ENCODE data around the gene LSP1.
A peak's percentile ranks its signal among the peaks of the same experiment; 100 is the strongest.
"Not testable (repeated sequence)": the region's sequence is repeated elsewhere in the genome, so short reads cannot be mapped to it uniquely, and the experiment has no call there.

The LSP1 gene, protein sequence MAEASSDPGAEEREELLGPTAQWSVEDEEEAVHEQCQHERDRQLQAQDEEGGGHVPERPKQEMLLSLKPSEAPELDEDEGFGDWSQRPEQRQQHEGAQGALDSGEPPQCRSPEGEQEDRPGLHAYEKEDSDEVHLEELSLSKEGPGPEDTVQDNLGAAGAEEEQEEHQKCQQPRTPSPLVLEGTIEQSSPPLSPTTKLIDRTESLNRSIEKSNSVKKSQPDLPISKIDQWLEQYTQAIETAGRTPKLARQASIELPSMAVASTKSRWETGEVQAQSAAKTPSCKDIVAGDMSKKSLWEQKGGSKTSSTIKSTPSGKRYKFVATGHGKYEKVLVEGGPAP

GRCh38 chr11:1852877-1853276, at the start of gene LSP1:
Gene LSP1, plus strand, starts transcription at chr11:1853084. Its CDS starts 61 bp downstream, at chr11:1853145.
- peak; percentile 94 for DNase-seq

- DNase-seq, result no peak
Measured at GRCh38 chr11:1803246-1803645, 49.6 kb upstream of the LSP1 start.

DNA sequence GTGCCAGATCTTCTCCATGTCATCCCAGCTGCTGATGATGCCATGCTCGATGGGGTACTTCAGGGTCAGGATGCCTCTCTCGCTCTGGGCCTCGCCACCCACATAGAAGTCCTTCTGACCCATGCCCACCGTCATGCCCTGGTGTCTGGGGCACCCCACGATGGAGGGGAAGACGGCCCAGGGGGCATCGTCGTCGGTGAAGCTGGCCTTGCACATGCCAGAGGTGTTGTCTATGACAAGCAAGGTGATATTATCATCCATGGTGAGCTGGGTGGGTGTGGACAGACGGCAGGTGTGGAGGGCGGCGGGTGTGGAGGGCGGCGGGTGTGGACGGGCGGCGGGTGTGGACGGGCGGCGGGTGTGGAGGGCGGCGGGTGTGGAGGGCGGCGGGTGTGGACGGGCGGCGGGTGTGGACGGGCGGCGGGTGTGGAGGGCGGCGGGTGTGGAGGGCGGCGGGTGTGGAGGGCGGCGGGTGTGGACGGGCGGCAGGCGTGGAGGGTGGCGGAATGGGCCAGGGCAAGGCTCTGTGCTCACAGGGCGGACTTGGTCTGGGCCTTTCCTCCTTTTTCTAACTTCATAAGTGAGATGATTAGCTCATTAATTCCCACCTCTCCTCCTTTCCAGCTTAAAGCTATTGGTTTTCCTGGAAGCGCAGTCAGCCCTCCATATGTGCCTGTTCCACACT, 48.9 kb upstream of the LSP1 start:
- not testable (repeated sequence) for DNase-seq

DNA sequence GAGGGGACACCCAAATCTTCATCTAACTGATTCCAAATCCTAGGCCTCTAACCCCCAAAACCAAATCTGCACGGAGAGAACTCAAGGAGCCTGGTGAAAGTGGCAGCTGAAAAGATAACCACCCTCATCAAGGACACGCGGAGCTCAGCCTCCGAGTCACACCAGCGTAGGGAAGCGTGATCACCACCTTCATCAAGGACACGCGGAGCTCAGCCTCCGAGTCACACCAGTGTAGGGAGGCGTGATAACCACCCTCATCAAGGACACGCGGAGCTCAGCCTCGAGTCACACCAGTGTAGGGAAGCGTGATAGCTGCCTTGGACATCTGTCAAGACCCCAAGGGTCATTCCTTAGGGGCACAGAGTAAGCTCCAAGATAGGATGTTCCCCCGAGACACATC, 47.4 kb upstream of the LSP1 start:
- DNase-seq, result no peak

DNA sequence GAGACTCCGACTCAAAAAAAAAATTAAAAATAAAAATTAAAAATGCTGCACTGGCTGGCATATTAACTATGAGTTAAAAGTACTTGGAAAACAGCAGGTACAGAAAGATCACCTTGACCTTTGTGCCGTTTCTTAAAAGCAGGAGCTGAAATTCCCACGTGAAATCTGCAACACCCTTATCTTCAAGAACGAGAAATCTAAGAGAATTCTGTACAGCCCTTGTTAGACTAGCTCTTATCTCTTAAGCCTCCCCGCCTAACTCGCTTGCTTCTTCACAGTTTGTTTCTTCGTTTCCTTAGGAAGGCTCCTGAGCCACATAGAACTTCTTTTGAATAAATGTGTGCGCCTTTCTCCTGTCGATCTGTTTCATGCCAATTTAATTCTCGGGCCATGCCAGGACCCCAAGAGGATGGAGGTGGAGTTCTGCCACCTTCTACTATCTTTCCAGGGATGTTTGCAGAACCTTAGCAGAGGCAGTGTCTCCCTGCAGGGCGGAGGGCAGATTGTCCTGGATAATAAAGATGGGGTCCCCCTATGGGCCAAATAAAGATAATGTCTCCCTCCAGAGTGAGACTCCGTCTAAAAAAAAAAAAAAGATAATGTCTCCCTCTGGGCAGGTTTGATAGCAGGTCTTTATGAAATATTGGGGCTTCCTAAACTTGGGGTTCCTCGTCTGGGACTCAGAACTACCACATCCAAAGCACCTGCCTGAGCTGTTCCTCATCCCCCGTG, 45.5 kb upstream of the LSP1 start:
- no peak for DNase-seq

DNA sequence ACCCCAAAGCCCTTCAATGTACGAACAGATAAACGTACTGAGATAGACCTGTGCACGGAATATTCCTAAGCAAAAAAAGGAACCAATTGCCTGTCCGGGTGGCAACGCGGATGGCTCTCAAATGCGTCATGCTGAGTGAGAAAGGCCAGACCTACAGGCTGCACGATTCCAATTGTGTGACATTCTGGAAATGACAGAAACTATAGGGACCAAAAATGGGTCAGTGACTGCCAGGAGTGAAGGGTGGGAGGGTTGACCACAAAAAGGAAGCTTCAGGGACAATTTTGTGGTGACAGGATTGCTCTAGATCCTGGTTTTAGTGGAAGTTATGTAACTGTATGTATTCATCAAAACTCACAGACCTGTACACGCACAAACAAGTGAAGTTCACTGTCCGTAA, 42.1 kb upstream of the LSP1 start:
- no peak for DNase-seq

DNA sequence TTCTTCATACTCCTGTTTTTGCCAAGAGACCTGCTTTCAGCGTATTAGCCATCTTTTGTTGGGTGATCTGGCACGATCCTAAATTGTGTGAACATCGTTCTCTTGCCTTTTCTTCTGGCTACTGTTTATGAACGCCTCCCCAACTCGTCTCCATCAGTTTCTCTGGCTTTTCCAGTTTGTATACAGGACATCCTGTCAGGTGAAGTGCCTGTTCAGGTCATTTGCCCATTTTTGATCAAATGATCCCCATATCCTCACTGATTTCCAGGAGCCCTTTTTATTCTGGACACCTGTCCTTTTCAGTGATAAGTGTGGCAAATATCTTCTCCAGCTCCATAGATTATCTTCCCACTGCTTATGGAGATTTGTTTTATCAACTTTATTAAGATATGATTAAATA, 40.6 kb upstream of the LSP1 start:
- no peak for DNase-seq

- no peak for DNase-seq
Measured at GRCh38 chr11:1812801-1813200, 40.1 kb upstream of the LSP1 start.

DNA sequence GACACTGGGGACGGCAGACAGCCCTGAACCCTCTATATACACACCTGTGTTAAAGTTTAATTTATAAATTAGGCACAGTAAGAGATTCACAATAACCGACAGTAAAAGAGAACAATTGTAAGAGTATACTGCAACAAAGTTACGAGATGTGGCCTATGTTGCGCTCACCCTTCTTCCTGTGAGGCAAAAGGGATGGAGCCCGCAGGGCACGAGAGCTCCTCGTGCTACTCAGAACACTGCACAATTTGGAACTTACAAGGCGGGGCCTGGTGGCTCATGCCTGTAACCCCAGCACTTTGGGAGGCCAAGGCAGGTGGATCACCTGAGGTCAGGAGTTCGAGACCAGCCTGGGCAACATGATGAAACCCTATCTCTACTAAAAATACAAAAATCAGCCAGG, 39.5 kb upstream of the LSP1 start:
- DNase-seq, result not testable (repeated sequence)

GRCh38 chr11:1814691-1815090, 38.2 kb upstream of the LSP1 start:
- DNase-seq, result no peak

DNA sequence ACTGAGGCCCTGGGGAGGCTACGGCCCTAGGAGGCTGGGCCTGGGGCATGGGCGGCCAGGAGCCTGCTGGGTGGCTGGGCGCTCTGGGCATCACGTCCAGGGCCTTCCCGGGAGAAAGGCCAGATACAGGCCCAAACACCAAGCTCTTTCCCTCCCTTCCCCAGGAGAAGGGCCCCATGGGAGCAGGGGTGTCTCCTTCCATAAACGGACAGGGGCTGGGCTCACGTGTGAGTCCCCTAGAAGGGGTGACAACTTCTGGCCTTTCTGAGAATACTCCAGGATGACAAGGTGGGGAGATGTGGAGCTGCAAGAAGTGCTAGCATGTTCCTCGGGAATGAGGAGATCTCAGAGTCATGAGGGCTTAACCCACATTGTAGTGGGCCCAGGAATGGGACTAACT, 37.6 kb upstream of the LSP1 start:
- DNase-seq, result no peak

- DNase-seq, result no peak
Measured at GRCh38 chr11:1815751-1816150, 37.1 kb upstream of the LSP1 start.

DNA sequence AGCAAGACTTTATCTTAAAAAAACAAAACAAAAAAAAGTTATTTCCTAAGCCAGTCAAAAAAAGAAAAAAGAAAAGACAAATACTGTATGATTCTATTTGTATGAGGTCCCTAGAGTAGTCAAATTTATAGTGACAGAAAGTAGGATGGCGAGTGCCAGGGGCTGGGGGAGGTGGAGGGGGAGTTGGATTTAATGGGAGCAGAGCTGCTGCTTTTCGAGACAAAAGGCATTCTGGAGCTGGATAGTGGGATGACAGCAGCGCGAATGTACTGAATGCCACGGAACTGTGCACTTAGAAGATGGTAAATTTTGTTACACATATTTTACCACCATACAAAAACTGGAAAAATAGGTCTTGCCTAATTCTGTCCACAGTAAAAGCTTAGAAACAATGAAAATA, 35.9 kb upstream of the LSP1 start:
- no peak for DNase-seq

DNA sequence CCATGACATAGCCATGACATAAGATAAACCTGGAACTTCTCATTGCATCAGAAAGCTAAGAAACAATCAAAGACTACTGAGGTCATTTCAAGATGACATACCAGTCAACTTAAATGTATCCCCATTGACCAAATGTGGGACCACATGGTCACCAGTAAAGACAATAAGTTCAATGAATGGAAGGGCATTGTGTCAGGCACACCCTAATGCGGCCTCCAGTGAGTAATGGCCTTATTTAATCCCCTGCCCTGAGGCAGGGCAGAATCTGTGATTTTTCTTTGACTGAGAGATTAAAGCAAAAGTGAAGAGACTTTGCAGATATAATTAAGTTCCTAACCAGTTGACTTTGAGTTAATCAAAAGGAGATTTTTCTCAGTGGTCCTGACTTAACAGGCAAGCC, 35.4 kb upstream of the LSP1 start:
- no peak for DNase-seq

DNA sequence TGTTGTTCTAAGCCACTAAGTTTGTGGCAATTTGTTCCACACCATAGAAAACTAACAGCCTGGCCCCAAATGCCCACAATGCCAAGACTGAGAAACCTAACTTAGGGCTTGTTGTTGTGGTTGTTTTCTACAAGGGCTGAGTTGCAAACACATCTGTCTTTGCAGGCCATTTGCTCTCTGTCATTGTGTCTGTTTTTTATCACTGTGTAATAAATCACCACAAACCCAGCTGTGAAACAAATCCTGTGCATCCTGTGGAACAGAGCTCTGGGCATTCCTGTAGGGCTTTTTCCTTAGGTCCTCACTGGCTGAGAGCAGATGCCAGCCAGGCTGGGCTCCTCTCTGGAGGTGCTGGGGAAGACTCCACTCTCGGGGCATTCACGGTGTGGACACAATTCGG, 33.8 kb upstream of the LSP1 start:
- DNase-seq, result no peak

DNA sequence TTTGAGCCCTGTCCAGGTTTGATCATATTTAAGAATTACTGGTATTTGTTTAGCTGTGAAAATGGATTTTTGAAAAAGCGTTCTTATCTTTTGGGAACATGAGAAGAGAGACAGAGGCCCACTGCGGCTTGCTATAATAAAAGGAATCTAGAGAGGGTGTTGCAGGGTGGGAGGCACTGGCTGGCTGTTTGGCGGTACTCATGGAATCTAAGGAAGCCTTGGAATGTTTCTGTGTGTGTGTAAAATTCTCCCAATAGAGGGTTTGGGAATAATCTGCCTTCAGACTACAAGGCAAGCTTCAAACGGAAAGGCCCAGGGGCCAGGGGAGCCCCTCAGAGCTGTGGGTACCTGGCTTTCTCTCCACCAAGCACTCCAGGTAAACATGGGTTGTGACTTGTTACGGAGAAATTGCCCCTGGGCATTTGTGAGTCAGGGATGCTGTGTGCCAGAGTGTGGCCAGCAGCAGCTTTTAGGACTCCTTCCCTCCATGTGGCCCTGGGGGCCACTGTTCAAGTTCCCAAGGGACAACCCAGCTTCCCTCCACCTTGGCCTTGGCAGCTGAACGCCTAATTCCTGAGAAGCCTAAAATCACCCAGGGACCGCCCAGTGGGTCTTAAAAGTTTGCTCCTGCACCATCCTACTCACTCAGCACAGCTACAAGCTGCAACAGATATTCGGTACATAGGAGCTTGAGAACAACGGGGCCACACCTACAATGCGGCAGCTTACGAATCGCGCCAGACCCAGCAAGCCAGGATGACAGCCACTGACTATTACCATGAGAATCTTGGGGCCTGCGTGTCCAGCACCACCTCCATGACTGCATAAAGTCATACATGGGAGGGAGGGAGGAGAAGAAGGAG, 32.2 kb upstream of the LSP1 start:
- no peak for DNase-seq

DNA sequence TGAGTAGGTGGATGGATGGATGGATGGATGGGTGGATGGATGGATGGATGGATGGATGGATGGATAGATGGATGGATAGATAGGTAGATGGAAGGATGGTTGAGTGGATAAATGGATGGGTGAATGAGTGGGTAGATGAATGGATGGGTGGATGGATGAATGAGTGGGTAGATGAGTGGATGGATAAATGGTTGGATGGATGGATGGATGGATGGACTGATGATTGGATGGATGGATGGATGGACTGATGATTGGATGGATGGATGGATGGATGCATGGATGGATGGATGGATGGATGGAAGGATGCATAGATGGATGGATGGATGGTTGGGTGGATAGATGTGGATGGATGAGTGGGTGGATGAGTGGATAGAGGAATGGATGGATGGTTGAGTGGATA, 31.3 kb upstream of the LSP1 start:
- DNase-seq, result no peak

- no peak for DNase-seq
Measured at GRCh38 chr11:1822648-1823375, 30.1 kb upstream of the LSP1 start.

GRCh38 chr11:1823376-1824220, 29.3 kb upstream of the LSP1 start:
- no peak for DNase-seq

DNA sequence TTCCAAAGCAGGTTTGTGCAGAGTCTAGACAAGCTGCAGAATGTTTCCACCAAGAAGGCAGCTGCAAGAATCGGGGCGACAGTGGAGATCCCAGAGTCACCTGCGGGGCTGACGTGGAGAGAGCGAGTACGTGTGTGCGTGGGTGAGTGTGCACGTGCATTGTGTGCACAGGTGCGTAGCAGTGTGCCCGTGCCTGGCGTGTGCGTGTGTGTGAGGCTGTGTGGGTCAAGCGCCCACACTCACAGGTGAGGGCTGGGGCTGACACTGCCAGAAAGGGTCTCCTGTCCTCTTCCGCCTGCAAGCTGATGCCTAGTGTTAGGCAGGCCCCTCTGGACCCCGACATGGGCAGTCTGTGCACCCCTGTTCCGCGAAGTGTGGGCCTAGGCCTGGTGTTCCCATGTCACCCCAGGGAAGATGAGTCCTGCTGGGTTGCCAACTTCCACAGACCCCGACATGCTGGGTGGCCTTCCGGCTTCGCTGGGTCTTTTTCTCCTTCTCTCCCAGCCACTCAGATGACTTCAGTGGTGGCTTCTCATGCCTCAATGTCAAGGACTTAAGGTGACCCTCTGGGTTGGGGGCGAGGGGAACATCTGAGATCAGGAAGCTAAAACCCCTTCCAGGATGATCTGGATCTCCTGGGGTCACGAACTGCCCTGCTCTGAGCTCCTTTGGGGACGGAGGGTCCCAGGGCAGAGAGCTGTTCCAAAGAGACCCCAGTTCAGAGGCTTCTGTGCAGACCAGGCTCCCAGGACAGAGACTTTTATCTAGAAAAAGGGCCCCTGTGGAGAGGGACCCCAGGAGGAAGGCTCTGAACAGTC, 28.5 kb upstream of the LSP1 start:
- DNase-seq, result no peak

Measured in activated CD4-positive, alpha-beta T cell treated with anti-CD3 and anti-CD28 coated beads, Interleukin-2, Interleukin-6, amounts not matched to agents 100 ng/mL and 50 ng/mL, durations not matched to agents 16 hours and 8 hours (primary cell).